Measurements from ENCODE around the gene CMTM7.
"Not testable (repeated sequence)": the region's sequence is repeated elsewhere in the genome, so short reads cannot be mapped to it uniquely, and the experiment has no call there.

The CMTM7 gene

DNA sequence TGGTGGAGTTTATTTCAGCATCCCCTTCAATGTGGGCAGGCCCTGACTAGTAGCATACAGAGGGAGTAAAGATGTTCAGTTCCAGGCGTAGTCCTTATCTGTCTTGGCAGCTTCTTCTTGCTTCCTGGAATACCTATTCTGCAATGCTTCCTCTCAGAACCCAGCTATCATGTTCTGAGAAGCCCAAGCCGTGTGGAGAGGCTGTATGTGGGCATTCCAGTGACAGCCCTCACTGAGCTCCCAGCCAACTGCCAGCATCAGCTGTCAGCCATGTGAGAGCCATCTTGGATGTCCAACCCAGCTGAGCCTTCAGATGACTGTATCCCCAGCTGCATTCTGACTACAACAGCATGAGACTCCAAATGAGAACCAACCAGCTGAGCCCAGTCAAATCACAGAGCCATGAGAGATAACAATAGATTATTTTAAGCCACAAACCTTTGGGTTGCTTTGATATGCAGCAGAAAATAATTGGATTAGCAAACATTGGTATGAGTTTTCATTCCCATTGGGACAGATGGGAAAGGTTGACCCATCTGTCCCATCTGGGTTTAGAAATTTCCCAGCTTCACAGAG lies 8.4 kb upstream of the CMTM7 start:
- DNase-seq = no peak

GRCh38 chr3:32384938-32385337 lies 6.7 kb upstream of the CMTM7 start:
- no peak for DNase-seq

- DNase-seq = no peak
Observed at GRCh38 chr3:32387512-32387911, 4.1 kb upstream of the CMTM7 start.

- DNase-seq = not testable (repeated sequence)
Observed at GRCh38 chr3:32389577-32389976, 2.1 kb upstream of the CMTM7 start.

GRCh38 chr3:32392536-32393302 lies 1.1 kb downstream of the CMTM7 start:
- DNase-seq = peak; percentile 66

- DNase-seq = no peak
Observed at GRCh38 chr3:32395496-32395895, 3.8 kb downstream of the CMTM7 start.

DNA sequence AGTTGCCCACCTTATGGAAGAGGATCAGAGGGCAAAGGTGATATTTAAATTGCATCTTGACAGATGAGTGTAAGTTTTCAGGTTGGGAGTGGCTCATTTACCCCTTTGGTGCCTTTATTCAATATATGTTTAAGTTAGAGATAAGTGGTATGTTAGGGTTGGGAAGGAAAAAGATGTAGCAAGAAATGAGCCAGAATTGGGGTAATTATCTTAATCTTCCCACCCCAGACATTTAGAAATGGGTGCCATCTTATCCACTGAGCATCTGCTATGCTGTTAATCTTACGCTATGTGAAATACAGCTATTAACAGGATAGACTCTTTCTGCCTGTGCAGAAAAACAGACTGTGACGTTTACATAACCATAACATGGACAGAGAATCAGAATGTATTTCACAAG lies 6.3 kb downstream of the CMTM7 start:
- no peak for DNase-seq

- no peak for DNase-seq
Observed at GRCh38 chr3:32398531-32398930, 6.9 kb downstream of the CMTM7 start.

DNA sequence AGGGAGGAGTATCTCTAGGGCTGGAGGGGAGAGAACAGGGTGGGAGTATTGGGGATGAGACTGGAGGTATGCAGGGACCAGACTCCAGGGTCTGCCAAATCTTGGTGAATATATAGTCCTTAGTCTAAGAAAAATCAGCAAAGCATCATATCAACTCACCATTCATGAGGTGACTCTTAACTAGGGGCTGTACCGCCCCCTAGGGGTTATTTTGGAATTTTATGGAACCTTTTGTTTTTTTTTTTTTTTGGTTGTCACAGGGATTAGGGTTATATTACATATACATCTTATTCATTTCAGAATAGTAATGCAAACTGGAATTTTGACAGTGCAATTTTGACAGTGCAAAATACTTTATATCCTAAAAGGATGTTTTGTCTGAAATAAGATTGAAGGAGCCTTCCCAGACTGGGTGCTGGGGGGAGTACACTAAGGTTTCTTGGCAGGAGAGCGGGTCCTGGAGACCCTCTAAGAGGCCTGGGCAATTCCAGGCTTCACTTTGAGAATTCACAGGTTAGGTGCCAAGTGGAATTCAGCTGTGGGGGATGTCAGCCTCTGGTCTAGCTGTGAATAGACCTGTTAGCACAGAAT lies 7.5 kb downstream of the CMTM7 start:
- DNase-seq = no peak

DNA sequence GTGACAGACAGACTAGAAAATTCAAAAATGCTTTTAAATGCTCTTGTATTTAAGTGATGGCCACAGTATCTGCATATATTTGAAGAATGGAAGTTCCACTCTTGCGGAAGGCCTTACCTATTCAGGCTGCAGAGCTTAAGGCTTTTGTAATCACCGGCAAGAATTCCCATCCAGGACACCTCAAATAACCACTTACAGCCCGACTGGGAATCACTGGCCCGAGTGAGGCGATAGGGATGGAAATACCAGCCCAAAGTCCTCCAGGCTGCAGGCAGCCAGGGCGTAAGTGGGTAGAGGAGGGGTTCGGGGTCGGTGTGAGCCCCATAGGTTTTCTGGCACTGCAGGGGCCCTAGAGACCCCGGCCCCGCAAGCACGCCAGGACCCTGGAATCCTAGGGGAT lies 9.5 kb downstream of the CMTM7 start:
- no peak for DNase-seq

- DNase-seq = peak; percentile 78
Observed at GRCh38 chr3:32401556-32402081, 10.0 kb downstream of the CMTM7 start.

DNA sequence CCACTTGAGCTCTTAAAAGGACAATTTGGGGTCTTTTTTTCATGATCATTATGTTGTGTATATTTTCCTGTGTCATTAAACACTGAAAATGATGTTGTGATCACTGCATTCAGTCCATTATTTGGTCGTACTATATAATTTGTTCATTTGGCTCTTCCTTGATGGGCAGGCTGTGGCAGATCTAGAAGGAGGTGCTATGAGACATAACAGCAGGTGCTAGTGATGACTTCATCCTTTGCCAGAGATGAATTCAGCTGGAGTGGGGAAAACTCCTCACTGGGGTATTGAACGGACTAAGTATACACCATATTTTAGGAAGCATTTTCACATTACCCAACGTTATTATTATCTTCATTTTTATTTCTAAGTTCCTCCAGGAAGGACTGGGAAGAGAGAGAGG lies 12.0 kb downstream of the CMTM7 start:
- DNase-seq = no peak

- DNase-seq = no peak
Observed at GRCh38 chr3:32404714-32405113, 13.1 kb downstream of the CMTM7 start.

- DNase-seq = no peak
Observed at GRCh38 chr3:32405155-32405554, 13.5 kb downstream of the CMTM7 start.

GRCh38 chr3:32405711-32406323 lies 14.2 kb downstream of the CMTM7 start:
- DNase-seq = no peak

DNA sequence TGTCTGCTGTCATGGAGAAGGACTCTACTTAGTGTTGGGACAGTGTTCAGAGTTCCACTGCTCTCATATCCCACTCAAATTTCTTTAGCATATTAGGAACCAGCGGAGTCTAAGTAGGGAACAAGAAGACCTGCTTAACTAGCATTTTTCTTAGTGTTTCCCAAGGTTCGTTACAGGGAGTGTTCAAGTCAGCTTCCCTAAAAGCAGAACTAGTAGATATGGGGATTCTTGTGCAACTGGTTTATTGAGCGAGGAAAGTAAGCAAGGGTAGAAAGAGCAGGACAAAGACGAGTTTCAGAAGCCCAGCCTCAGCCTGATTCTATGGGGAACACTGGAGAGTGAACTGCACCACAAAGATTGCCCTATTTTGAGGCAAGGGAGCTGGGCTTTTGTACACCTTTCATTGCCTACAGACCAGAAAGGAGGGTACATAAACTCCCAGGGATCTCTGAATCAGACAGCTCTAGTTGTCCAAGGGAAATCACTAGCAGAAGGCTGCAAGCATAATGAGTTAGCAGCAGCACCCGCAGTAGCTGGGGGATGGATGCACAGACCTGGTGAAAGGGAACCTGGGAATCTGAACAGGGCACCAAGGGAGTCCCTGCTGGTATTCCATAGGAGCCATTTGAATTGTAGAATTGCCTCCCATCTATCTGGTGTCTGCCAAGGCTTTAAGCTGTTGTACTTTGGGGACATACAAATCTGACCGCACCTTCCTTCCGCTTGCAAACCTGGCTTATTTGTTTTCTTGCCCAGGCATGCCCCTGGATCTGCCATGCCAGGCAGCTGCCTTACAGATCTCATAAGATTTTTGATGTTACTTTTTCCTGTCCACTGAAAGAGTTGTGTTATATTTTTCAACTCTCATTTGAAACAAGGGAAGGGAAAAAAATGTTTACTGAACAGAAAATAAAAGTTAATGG lies 15.1 kb downstream of the CMTM7 start:
- DNase-seq = no peak

GRCh38 chr3:32410367-32411246 lies 19.0 kb downstream of the CMTM7 start:
- no peak for DNase-seq

- DNase-seq = peak; percentile 37
Observed at GRCh38 chr3:32411442-32411841, 19.8 kb downstream of the CMTM7 start.

- DNase-seq = no peak
Observed at GRCh38 chr3:32412887-32413286, 21.2 kb downstream of the CMTM7 start.

GRCh38 chr3:32413845-32414521 lies 22.3 kb downstream of the CMTM7 start:
- no peak for DNase-seq
